HepG2 (cell line): ENCODE measurements around the gene SYNJ2. TPM values are rescaled to one million over a fixed set of nuclear protein-coding genes. Genes with fewer than 3 reads are reported as not detected.

Experiments used
- ELF1 ChIP-seq: sonication (generic); formaldehyde crosslinking; IDR thresholded peaks from 2 replicates; pipeline ENCODE4 v1.4.0; 2020; ENCODE audit warnings: missing genetic modification reagents
- HMG20B ChIP-seq: conservative IDR thresholded peaks from 2 replicates; pipeline ENCODE4 v1.6.1; 2016; ENCODE audit warnings: missing genetic modification reagents, missing compliant biosample characterization
- HNRNPH1 ChIP-seq: fragments of 200-400 bp; formaldehyde crosslinking; optimal IDR thresholded peaks from 2 replicates; pipeline ENCODE3; 2017; ENCODE audit warnings: mild to moderate bottlenecking, low read depth, low read length
- HNRNPK ChIP-seq: fragments of 200-400 bp; formaldehyde crosslinking; IDR thresholded peaks from 2 replicates; pipeline ENCODE4 v1.6.1; 2018; ENCODE audit warnings: low read length, low read depth, moderate library complexity, mild to moderate bottlenecking; ENCODE audit not compliant: poor library complexity, severe bottlenecking
- NFAT5 ChIP-seq: sonication (generic); formaldehyde crosslinking; IDR thresholded peaks from 2 replicates; pipeline ENCODE4 v1.4.0; 2020; ENCODE audit warnings: missing genetic modification reagents
- SCMH1 ChIP-seq: sonication (generic); formaldehyde crosslinking; IDR thresholded peaks from 2 replicates; pipeline ENCODE4 v1.9.0; 2021; ENCODE audit warnings: missing genetic modification reagents, mild to moderate bottlenecking, borderline replicate concordance
- SIN3A ChIP-seq: IDR thresholded peaks from 2 replicates; pipeline ENCODE4 v1.6.1; 2011; ENCODE audit warnings: low read depth, mild to moderate bottlenecking, control low read depth, low read length, borderline replicate concordance
- U2AF1 ChIP-seq: fragments of 200-400 bp; formaldehyde crosslinking; optimal IDR thresholded peaks from 2 replicates; pipeline ENCODE3; 2017; ENCODE audit warnings: mild to moderate bottlenecking, low read depth, low read length
- ZFYVE20 ChIP-seq: sonication (generic); formaldehyde crosslinking; IDR thresholded peaks from 2 replicates; pipeline ENCODE4 v1.8.0; 2023; ENCODE audit warnings: low read depth, mild to moderate bottlenecking, moderate library complexity, missing genetic modification reagents, borderline replicate concordance
- ZNF335 ChIP-seq: sonication (generic); formaldehyde crosslinking; IDR thresholded peaks from 2 replicates; pipeline ENCODE4 v1.4.0; 2020; ENCODE audit warnings: missing genetic modification reagents
- ZNF383 ChIP-seq: sonication (generic); formaldehyde crosslinking; IDR thresholded peaks from 2 replicates; pipeline ENCODE4 v1.4.0; 2020; ENCODE audit warnings: missing genetic modification reagents, mild to moderate bottlenecking, borderline replicate concordance
- polyA plus RNA-seq, 8 experiments: library from polyadenylated mRNA; depleted of rRNA in 3 of 8; stranded (reverse) in 7 of 8; unstranded in 1 of 8; fragments of >200 nt; fragmentation: Illumina TruSeq in 4 of 8; extraction: Trizol in 4 of 8; gene quantifications; 2 replicates each; pipeline versions ENCODE4 v1.2.1 to v1.2.3, GENCODE V29; 2011 to 2016; ENCODE audit warnings: low read depth in 4 of 8, missing spikeins in 1 of 8, mixed read lengths in 1 of 8; ENCODE audit not compliant: insufficient read depth in 1 of 8
- total RNA-seq, 5 experiments: library from RNA; depleted of rRNA; stranded (reverse); fragments of >200 nt; fragmentation: Illumina TruSeq; extraction: Trizol; gene quantifications; 2 replicates each; pipeline ENCODE4 v1.2.3, GENCODE V29; 2016; ENCODE audit warnings: low read depth in 1 of 5
- TF ChIP-seq, protein P1 (sequence below): sonication (generic); formaldehyde crosslinking; IDR thresholded peaks from 2 replicates; pipeline ENCODE4 v1.4.0; 2020; ENCODE audit warnings: missing genetic modification reagents, borderline replicate concordance
- TF ChIP-seq, protein P2 (sequence below): sonication (generic); formaldehyde crosslinking; IDR thresholded peaks from 2 replicates; pipeline ENCODE4 v1.4.0; 2020; ENCODE audit warnings: missing genetic modification reagents
- TF ChIP-seq, protein P3 (sequence below): sonication (generic); formaldehyde crosslinking; IDR thresholded peaks from 2 replicates; pipeline ENCODE4 v1.4.0; 2020; ENCODE audit warnings: missing genetic modification reagents, mild to moderate bottlenecking, borderline replicate concordance

Gene SYNJ2
- total and polyA plus RNA-seq, 2 of the 13 experiments (the other 11 are each of a cell fraction or from before 2014, with no cell fraction given), result 39.1 to 57.6 TPM

DNA sequence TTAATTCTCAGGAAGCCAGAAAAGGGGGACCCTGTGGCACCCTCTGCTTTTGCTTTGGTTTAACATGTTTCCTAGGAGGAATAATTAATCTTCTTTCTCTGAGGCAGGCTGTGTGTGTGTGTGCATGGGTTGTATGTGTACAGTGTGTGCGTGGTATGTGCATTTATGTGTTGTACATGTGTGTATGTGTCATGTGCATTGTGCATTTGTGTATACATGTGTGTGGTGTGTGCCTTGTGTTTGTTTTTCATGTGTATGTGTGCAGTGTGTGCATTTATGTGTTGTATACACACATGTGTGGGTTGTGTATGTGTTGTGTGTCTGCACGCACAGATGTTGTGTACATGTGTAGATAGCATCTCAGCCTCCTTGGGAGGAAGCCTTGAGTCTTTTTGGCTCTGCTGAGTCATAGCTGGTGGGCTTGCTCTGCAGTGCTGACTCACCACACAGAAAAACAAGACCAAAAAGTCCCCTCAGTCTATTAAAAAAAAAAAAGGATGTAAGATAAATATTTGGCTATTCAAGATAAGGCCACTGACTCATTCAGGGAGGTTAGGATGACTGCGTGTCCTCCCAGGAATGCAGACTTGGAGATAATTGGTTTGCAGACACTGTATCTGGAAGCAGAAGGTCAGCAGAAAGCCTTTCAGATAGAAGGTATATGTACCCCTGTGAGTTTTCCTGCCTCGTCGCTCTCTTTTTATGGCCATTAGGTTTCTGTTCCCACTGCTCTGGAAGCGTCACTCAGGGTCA, 58.6 kb downstream of the SYNJ2 start (continued):
- TF ChIP-seq NFAT5 (CRISPR knock-in tag), result no peak
- no peak for TF ChIP-seq U2AF1
- no peak for TF ChIP-seq HNRNPH1
- TF ChIP-seq, protein P1, sequence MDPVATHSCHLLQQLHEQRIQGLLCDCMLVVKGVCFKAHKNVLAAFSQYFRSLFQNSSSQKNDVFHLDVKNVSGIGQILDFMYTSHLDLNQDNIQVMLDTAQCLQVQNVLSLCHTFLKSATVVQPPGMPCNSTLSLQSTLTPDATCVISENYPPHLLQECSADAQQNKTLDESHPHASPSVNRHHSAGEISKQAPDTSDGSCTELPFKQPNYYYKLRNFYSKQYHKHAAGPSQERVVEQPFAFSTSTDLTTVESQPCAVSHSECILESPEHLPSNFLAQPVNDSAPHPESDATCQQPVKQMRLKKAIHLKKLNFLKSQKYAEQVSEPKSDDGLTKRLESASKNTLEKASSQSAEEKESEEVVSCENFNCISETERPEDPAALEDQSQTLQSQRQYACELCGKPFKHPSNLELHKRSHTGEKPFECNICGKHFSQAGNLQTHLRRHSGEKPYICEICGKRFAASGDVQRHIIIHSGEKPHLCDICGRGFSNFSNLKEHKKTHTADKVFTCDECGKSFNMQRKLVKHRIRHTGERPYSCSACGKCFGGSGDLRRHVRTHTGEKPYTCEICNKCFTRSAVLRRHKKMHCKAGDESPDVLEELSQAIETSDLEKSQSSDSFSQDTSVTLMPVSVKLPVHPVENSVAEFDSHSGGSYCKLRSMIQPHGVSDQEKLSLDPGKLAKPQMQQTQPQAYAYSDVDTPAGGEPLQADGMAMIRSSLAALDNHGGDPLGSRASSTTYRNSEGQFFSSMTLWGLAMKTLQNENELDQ (CRISPR knock-in tag), result no peak
- no peak for TF ChIP-seq ZFYVE20 (CRISPR knock-in tag)
- TF ChIP-seq ELF1, result no peak; the same call in 1 of the 2 replicates
- TF ChIP-seq, protein P2, sequence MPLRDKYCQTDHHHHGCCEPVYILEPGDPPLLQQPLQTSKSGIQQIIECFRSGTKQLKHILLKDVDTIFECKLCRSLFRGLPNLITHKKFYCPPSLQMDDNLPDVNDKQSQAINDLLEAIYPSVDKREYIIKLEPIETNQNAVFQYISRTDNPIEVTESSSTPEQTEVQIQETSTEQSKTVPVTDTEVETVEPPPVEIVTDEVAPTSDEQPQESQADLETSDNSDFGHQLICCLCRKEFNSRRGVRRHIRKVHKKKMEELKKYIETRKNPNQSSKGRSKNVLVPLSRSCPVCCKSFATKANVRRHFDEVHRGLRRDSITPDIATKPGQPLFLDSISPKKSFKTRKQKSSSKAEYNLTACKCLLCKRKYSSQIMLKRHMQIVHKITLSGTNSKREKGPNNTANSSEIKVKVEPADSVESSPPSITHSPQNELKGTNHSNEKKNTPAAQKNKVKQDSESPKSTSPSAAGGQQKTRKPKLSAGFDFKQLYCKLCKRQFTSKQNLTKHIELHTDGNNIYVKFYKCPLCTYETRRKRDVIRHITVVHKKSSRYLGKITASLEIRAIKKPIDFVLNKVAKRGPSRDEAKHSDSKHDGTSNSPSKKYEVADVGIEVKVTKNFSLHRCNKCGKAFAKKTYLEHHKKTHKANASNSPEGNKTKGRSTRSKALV (CRISPR knock-in tag), result peak; percentile 70; the same call in 1 of the 2 replicates
- TF ChIP-seq HNRNPK, result no peak
- no peak for TF ChIP-seq ZNF335 (CRISPR knock-in tag)
- TF ChIP-seq, protein P3, sequence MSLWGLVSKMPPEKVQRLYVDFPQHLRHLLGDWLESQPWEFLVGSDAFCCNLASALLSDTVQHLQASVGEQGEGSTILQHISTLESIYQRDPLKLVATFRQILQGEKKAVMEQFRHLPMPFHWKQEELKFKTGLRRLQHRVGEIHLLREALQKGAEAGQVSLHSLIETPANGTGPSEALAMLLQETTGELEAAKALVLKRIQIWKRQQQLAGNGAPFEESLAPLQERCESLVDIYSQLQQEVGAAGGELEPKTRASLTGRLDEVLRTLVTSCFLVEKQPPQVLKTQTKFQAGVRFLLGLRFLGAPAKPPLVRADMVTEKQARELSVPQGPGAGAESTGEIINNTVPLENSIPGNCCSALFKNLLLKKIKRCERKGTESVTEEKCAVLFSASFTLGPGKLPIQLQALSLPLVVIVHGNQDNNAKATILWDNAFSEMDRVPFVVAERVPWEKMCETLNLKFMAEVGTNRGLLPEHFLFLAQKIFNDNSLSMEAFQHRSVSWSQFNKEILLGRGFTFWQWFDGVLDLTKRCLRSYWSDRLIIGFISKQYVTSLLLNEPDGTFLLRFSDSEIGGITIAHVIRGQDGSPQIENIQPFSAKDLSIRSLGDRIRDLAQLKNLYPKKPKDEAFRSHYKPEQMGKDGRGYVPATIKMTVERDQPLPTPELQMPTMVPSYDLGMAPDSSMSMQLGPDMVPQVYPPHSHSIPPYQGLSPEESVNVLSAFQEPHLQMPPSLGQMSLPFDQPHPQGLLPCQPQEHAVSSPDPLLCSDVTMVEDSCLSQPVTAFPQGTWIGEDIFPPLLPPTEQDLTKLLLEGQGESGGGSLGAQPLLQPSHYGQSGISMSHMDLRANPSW (CRISPR knock-in tag), result peak; percentile 95
- TF ChIP-seq SIN3A, result no peak; the same call in 1 of the 2 replicates
- no peak for TF ChIP-seq ZNF383
- TF ChIP-seq SCMH1 (CRISPR knock-in tag), result no peak
- peak; percentile 69 for TF ChIP-seq HMG20B (CRISPR knock-in tag)
